ENCODE measurements around the gene ADAMTS14.

The ADAMTS14 gene

GRCh38 chr10:70658582-70659136 is 13.6 kb upstream of the ADAMTS14 start:
- H3K27ac ChIP-seq (ENCODE audit: low read depth, low read length) = no peak overlapping the region
- TF ChIP-seq EZH2phosphoT487 (IDR thresholded peaks at IDR 0.05; ENCODE audit: borderline replicate concordance, low read length) (no peak), CTCF (IDR thresholded peaks at IDR 0.05; ENCODE audit: low read depth, low read length, poor library complexity, severe bottlenecking) (no peak)

GRCh38 chr10:70659306-70659705 is 13.0 kb upstream of the ADAMTS14 start:
- TF ChIP-seq EZH2phosphoT487 (IDR thresholded peaks at IDR 0.05; ENCODE audit: borderline replicate concordance, low read length) (no peak), CTCF (IDR thresholded peaks at IDR 0.05; ENCODE audit: low read depth, low read length, poor library complexity, severe bottlenecking) (no peak)
- Histone ChIP-seq H3K27ac (ENCODE audit: low read depth, low read length) (no peak overlapping the region), H3K4me3 (ENCODE audit: low read length) (no peak overlapping the region), H3K4me2 (ENCODE audit: low read length) (no peak overlapping the region), H3K79me2 (ENCODE audit: control insufficient read depth, low read length) (no peaks in the 10 kb centered on the region), H4K20me1 (ENCODE audit: control insufficient read depth, insufficient read depth, low read depth, low read length) (no peaks in the 10 kb centered on the region), H3K4me1 (ENCODE audit: control insufficient read depth, low read length) (no peaks in the 10 kb centered on the region), H3K27me3 (ENCODE audit: control insufficient read depth, low read length) (0 out of 2 replicates have a peak, but pooled peaks cover 2% of the 10 kb centered on the region), H3F3A (ENCODE audit: control insufficient read depth, insufficient read depth) (no peaks in the 10 kb centered on the region), H3K9me3 (ENCODE audit: control insufficient read depth, insufficient read depth, low read length) (no peaks in the 10 kb centered on the region), H3K9me2 (replicated peaks; ENCODE audit: control insufficient read depth, low read length) (no peaks in the 10 kb centered on the region), H3K36me3 (ENCODE audit: control insufficient read depth, low read length) (no peaks in the 10 kb centered on the region)

More at GRCh38 chr10:70658582-70659136, 13.6 kb upstream of the ADAMTS14 start:
- no peaks in the 10 kb centered on the region for H3K9me3 ChIP-seq (ENCODE audit: control insufficient read depth, insufficient read depth, low read length)
- no peaks in the 10 kb centered on the region for H4K20me1 ChIP-seq (ENCODE audit: control insufficient read depth, insufficient read depth, low read depth, low read length)
- no peaks in the 10 kb centered on the region for H3K36me3 ChIP-seq (ENCODE audit: control insufficient read depth, low read length)
- no peaks in the 10 kb centered on the region for H3K9me2 ChIP-seq (replicated peaks; ENCODE audit: control insufficient read depth, low read length)
- no peak overlapping the region for H3K4me3 ChIP-seq (ENCODE audit: low read length)
- H3K4me2 ChIP-seq (ENCODE audit: low read length) = no peak overlapping the region
- H3K27me3 ChIP-seq (ENCODE audit: control insufficient read depth, low read length) = 0 out of 2 replicates have a peak, but pooled peaks cover 2% of the 10 kb centered on the region
- H3K79me2 ChIP-seq (ENCODE audit: control insufficient read depth, low read length) = no peaks in the 10 kb centered on the region
- no peaks in the 10 kb centered on the region for H3F3A ChIP-seq (ENCODE audit: control insufficient read depth, insufficient read depth)
- no peaks in the 10 kb centered on the region for H3K4me1 ChIP-seq (ENCODE audit: control insufficient read depth, low read length)

GRCh38 chr10:70660722-70661121 is 11.6 kb upstream of the ADAMTS14 start:
- no peaks in the 10 kb centered on the region for H3K9me2 ChIP-seq (replicated peaks; ENCODE audit: control insufficient read depth, low read length)
- no peaks in the 10 kb centered on the region for H3F3A ChIP-seq (ENCODE audit: control insufficient read depth, insufficient read depth)
- H3K4me2 ChIP-seq (ENCODE audit: low read length) = no peak overlapping the region
- no peaks in the 10 kb centered on the region for H3K79me2 ChIP-seq (ENCODE audit: control insufficient read depth, low read length)
- 0 out of 2 replicates have a peak, but pooled peaks cover 2% of the 10 kb centered on the region for H3K27me3 ChIP-seq (ENCODE audit: control insufficient read depth, low read length)
- no peaks in the 10 kb centered on the region for H3K9me3 ChIP-seq (ENCODE audit: control insufficient read depth, insufficient read depth, low read length)
- no peak for TF ChIP-seq CTCF (IDR thresholded peaks at IDR 0.05; ENCODE audit: low read depth, low read length, poor library complexity, severe bottlenecking)
- no peak for TF ChIP-seq EZH2phosphoT487 (IDR thresholded peaks at IDR 0.05; ENCODE audit: borderline replicate concordance, low read length)
- no peaks in the 10 kb centered on the region for H4K20me1 ChIP-seq (ENCODE audit: control insufficient read depth, insufficient read depth, low read depth, low read length)
- H3K27ac ChIP-seq (ENCODE audit: low read depth, low read length) = no peak overlapping the region
- H3K4me1 ChIP-seq (ENCODE audit: control insufficient read depth, low read length) = no peaks in the 10 kb centered on the region
- no peak overlapping the region for H3K4me3 ChIP-seq (ENCODE audit: low read length)
- no peaks in the 10 kb centered on the region for H3K36me3 ChIP-seq (ENCODE audit: control insufficient read depth, low read length)

Data from DOHH2 (cell line).